NCI-H187 treated with DMSO at 0.1 percent for 48 hours (cell line): ENCODE results near the gene TSEN54.

Experiments
- DNase-seq: peaks from one replicate; lab custom pipeline; 2025; lab: John Stamatoyannopoulos, UW

Gene TSEN54

DNA sequence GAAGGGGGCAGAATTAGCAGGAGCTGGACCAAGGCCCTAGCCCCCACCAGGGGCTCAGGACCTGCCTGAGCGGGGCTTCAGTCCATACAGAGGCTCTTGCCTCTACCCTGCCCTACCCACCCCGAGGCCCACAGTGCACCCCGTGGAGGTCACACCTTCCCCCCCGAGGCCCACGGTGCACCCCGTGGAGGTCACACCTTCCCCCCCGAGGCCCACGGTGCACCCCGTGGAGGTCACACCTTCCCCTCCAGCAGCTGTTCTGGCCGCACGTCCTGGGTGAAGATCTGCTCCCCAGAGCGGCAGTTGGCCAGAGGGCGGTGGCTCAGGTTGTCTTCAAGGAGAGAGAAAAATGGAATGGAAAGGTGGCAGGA lies 12.4 kb upstream of the TSEN54 start:
- DNase-seq = no peak

DNA sequence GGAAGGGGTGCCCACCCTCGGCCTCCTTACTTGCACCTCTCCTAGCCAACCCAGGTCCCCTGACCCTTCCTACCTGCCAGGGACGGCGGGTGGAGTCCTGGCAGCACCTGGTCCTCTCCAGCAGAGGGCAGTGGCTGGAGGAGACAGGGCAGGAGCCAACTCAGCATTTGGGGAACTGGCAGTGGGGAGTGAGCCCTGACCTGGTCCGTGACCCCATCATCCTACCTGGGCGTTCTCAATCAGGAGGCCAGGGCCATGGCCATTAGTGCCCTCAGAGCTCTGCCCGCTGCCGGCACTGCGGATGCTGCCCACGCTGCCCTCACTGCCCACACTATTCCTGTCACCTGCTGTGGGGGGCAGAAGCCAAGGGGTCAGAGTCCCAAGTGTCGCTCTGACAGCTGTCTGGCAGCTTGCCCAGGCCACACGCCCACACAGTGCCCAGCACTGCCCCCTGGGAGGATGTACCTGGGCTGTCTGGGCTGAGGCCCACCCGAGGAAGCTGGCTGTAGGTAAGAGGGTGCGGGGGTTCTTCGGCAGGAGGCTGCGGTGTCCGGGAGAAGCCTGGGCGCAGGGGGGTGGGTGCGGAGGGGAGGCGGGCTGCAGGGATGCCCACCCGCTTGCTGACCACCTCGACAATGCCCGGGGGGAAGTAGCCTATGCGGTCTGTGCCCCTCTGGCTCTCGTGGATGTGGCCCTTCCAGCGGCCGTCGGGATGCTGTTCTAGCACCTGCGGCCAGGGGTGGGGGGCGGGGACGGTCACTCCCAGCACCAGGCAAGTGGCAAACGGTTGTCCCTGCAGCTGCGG lies 11.8 kb upstream of the TSEN54 start:
- DNase-seq = no peak

DNA sequence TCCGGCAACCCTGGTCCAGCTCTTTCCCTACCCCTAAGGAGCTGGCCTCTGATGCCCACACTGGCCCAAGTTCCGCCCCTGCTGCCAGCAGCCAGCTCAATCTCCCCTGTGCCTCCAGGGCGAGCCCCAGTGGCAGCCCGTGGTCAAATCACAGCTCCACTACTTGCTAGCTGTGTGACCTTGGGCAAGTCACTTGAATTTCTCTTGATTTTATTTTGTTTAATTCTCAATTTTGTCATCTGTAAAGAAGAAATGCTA lies 11.2 kb upstream of the TSEN54 start:
- DNase-seq = no peak

DNA sequence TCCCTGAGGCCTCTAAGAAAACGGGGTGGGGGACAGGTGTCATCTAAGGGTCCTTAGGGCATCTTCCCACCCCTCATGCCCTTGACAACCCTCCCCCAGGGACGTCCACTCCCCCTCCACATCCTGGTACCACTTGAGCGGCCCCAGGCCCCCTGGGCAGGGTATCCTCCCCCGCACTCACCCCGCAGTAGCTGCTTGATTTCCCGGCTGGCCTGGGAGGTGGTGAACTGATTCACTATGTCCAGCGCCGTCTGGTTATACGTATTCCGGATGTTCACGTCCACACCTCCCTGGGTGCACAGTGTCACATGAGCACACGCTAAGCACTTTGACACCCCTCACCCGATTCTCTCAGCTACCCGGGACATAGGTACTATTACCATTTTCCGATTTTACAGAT lies 10.7 kb upstream of the TSEN54 start:
- DNase-seq = no peak

DNA sequence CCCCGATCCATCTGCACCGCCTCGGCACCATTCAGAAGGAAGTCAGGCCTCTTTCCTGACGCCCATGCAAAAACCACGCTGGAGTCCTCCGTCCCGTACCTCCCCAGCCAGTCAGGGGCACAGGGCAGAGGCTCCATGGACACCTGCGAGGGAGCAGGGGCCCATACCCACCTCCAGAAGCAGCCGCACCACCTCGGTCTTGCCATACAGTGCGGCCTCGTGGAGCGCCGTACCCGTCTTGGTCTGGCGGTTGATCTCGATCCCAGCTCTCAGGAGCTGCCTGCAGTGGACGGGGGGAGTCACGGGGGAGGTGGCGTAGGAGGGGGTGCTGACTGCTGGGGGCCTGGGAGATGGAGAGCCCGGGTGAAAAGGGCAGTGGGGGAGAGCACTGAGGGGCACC lies 10.2 kb upstream of the TSEN54 start:
- no peak for DNase-seq

DNA sequence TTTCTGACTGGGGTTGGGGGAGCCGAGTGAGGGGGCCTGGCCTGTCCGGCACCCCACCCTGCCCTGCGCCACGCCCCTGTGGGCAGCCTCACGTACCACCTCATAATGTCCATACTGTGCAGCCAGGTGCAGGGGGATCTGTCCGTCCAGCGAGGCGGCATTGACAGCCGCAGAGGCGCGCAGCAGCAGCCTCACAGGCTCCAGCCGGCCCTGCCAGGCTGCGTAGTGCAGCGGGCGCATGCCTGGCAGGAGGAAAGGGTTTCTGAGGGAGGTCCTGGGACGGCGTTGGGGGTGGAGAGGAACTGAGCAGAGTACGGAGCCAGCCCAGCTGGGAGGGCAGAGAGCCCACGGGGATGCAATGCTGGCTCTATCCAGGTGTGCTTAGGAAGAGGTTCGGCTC lies 9.4 kb upstream of the TSEN54 start:
- DNase-seq = no peak

DNA sequence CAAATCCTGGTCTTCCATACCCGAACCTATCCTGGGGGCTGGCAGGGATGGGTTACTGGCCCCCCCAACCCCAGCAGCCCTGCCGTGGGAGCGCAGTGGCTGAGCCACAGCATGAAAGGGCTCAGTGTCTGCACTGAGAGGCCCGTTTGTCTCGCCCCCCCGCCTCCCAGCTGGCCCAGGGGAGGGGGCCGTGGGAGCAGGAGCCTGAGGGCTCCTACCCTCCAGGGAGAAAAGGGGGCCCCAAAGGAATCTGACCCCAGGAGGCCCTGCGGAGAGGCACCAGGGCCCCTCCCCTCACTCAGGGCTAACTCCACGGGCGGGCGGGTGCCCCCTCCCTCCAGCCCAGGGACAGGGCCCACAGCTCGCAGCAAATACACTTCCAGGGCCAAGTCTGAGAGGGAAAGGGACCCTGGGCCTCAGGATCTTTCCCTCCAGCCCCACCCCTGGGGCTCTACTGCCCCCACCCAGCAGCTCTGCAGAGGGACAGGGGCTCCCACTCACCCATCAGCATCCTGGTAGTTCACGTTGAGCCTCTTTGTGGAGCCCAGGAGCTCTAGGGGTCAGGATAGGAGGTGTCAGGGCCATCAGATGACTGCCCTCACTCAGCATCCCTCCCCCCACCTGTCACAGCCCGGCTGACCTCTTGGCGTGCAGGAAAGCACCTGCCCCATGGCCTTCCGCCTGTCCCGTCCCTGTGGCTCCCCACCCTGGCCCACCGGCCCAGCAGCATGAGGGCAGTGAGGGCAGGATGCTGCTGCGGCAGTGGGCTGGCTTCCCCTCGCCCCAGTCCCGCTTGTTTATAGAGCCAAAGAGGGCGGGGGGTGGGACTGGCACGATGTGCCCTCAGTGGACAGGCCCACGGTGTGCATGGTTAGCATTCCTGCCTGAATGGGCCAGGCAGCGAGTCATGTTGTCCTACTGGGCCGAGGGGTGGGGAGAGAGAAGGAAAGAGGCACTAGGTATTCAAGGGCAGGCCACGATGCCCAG lies 8.3 kb upstream of the TSEN54 start:
- no peak for DNase-seq

DNA sequence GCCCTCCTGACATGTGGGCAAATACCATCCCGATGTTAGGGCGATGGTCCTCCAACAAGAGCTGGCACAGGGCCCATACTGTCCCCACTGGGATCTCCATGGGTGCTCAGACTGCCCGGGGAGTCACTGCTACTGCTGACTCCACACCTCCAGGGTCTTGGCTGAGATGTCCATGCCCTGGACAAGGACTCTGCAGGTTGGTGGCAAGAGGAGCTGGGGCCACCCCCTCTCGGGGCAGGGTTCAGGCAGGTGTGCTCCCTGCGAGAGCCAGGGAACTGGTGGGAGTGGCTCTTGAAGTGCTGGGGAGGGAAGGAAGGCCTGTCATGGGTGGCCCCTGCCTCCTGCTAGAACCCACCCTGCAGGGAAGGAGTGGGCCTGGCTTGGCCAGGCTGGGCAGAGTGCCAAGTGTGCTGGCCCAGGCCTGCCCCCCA lies 7.4 kb upstream of the TSEN54 start:
- DNase-seq = no peak

DNA sequence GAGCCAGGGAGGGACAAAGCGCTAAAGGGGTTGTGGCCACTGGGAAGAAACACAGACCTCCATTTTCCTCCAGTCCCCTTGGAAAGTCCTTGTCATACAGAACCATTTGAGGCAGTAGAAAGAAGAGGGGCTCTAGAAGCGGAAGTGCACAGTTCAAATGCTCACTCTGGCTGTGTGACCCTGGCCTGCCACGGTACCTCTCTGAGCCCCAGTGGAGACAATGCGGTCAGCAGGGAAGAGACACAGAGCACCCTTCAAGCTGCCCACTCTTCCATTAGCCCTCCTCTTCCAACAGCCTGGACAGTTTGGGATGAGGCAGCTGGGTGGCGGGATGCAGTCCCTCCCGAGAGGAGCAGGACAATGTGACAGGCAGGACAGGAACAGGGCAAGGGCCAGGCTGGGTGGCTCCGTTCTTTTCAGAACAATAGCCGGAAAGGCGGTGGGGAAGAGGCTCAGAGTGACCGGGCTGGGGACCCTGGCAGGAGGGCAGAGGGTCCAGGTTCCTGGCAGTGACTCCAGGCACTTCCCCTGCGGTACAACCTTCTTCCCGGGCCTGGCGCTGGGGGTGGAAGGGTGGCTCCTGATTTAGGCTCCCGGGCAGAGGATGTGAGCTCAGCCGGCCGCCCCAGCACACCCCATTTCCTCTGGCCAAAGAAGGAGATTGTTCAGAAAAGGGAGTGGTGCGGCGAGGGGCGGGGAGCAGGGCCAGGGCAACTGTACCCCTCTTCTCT lies 6.6 kb upstream of the TSEN54 start:
- DNase-seq = no peak

DNA sequence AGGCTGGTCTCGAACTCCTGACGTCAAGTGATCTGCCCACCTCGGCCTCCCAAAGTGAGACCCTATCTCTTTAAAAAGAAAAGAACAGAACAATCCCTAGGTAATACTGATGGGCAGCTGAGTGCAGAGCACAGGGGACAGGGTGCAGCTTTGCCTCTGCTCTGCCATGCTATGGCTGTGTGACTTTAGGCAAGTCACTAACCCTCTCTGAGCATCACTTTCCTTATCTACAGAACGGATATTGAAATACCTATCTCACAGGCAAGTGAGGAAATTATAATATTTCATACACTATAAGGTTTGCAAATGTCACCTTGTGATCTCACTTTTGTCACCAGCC lies 5.1 kb upstream of the TSEN54 start:
- DNase-seq = no peak

DNA sequence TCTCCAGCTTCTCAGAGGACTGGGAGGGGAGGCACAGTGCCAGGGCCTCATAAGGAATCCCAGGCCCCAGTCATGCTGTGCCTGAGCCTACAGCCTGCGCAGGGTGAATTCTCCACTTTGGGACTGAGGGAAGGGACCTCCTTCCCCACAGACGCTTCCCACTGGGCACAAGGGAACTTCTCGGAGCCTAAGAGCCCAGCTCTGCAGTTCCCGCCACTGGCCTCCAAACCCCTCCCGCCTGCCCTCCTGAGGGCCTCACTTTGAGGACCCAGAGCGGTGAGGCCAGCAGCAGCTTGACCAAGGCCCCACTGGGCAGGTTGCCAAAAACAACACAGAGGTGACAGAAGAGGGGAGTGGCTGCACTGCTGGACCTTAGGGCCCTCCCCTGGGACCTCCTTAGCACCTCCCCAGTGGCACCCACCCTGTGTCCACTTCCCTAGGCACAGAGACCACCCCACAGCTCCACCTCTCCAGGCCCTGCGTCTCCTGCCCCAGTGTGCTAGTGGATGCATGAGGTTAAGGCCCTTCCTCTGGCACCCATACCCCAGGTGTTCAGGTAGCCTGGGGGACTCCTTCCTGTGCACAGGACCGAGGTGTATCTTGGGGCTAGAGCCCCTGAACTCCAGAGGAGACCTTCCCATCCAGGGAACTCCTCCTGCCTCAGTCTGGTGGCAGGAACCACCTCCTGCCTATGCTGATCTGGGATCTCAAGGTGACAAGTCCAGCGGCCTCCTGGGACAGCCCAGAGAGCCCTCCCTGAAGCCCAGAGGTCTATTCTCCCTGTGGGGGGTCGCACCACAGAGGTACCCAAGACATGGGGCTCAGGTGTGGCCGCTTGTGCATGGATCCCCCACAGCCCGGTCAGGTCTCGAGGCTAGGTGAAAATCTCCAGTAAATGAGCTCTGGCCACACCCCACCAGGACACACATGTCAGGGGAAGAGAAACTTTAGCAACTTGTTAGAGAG lies 4.4 kb upstream of the TSEN54 start:
- no peak for DNase-seq

DNA sequence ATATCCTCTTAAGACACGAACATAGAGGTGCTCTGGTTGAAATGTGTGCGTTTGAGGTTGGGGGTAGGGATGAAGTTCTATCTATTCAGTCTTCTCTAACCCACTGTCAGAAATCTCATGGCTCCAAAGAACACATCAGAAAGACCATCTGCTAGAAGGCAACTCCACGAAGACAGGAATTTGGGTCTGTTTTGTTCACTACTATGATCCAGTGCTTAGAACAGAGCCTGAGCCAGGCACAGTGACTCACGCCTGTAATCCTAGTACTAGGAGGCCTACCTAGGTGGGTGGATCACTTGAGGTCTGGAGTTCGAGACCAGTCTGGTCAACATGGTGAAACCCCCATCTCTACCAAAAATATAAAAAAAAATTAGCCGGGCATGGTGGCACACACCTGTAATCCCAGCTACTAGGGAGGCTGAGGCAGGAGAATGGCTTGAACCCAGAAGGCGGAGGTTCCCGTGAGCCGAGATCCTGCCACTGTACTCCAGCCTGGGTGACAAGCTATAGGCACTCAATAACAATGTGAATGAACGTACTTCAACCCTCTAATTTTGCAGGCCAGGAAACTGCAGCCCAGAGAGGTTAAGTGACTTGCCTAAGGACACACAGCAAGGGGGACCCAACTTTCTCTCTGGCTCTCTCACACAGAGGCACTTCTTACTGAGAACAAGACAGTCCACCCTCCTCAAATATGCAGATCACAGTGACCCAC lies 3.2 kb upstream of the TSEN54 start:
- no peak for DNase-seq

DNA sequence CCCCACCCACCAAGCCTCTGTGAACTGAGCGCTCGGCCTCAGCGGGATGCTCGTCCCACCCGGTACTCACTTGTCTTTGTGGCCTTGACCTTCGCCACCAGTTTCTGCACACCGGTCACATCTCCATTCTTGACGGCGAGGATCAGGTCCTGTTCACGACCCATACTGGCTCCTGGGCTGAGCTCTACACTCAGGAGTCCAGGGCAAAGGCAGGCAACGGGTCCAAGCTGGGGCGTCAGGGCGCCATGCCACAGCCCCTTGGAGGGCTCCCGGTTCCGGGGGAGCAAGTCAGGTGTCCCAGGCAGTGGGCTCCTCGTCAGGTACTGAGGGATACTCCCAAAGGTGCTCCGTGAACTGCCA lies 2.7 kb upstream of the TSEN54 start:
- no peak for DNase-seq

DNA sequence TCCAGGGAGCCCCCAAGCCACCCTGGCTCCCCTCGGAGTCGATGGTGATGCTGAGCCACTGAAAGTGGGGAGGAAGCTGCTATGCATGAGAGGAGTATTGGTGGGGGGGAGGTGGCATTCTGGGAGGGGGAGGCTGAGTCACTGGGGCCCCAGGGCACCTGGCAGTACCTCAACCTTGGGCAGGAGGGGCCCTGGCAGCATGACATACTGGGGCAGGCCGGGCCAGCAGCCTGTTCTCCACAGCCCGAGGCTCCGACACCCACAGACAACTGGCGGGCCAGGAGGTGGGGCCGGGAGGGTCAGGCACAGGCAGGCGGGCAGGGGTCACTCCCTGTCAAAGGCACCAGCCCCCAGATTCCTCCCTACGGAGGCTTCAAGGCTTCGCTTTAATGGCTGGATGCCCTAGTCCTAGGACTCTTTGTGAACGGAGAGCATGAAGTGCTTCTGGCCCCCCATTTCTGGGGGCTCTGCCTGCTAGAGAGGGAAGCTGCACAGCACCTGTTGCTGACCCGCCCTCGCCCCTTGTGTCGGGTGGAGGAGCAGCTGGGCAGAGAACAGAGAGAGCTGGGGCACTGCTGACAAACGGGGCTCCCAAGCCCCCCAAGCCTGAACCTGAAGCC lies 1.9 kb upstream of the TSEN54 start:
- no peak for DNase-seq

DNA sequence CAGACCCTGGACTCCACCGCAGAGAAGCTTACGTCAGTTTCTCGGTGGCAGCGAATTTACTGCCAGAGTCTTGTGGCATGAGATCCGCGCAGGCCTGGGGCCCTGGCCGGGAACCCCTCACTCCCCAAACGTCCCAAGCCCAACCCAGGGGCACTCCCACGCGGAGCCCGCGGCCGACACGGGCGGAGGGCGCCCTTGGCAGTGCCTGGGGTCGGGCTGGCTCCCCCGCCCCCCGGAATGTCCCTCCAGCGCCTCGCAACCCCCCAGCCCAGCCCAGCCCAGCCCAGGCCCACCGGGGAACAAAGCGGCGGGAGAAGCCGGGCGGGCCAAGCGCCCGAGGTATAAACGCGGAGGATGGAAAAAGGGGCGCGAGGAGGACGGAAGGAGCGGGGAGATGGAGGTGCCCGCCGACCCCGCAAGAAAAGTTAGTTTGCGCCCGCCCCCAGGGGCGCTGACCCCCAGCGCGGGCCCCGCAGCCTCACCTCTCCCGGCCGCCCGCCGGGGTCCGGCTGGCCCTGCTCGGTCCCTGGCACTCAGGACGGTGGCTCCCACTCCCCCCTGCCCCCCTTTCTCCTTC lies 1.3 kb upstream of the TSEN54 start:
- DNase-seq = no peak

DNA sequence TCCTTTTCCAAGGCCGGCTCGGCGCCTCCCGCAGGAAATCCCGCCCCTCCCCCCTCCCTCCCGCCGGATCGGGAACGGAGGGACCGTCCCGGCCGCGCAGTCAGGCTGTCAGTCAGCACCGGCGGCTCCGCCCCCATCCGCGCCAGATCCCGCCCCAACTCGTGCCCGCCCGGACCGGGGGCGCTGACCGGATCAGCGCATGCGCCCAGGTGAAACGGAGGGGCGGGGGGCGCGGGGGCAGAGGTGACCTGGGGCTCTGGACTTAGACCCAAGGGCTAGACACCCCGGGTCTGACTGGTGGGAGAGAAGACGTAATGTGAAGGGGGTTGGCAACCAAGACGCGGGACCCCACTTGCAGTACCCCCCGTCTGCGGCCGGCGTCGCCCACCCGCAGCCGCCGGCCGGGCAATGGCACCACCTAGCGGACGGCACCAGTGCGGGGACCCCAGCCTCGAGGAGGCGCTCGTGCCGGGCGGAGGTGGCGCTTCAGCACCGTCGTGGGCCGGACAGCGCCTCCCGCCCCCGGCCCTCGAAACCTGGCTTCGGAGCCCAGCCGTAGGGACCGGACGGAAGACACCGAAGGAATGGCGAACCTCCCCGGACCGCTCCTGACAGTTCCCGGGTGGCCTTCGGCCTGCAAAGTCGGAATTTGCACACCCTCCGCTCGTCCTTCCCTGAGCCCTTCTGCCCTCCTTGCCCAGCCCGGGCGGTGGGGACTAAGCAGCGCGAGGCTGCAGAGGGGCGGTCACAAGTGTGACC lies 653 bp upstream of the TSEN54 start, which contains the start of gene CASKIN2:
Gene CASKIN2, minus strand, starts transcription at position 42 of the 759 bp plus-strand sequence. CDS start 1,733 bp downstream, outside the sequence.
- peak; percentile 62 for DNase-seq

DNA sequence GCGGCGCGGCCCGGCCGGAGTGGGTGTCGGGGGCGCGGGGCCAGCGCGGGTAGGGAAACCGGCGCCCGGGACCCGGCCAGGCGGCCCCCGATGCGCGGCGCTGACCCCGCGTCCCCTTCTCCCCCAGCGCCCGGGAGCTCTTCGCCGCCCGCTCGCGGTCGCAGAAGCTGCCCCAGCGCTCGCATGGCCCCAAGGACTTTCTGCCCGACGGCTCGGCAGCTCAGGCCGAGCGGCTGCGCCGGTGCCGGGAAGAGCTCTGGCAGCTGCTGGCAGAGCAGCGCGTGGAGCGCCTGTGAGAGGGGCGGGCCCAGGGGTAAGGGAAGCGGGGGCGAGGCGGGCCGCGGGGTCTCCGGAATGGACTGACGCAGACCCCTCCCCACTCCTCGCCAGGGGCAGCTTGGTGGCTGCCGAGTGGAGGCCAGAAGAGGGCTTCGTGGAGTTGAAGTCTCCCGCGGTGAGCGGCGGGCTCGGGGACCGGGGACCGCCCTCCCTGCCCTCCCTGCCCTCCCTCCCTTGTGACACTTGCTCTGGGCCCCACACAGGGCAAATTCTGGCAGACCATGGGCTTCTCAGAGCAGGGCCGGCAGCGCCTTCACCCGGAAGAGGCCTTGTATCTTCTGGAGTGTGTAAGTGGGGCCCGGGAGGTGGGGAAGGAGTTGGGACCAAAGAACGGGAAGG lies 430 bp downstream of the TSEN54 start:
- no peak for DNase-seq

DNA sequence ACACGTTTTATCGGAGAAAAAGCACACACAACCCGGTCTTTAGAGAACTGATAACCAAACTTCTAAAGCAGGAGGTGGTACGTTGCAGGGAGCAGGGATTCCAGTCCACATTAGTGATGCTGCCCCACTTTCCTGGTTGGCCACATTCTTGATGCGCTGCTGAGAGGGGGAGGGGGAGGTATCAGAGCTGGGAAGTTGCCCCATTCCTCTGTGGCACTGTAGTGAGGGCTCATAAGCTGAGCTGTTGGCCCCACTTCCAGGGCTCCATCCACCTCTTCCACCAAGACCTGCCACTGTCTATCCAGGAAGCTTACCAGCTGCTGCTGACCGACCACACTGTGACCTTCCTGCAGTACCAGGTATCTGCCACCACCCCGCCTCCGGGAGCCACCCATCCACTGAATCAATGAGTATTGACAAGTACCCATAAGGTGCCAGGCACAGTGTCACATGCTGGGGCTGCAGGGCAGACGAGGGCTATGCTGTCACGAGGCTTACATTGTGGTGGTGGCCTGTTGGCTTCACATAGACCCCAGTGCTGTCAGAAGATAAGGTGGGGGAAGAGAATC lies 1.1 kb downstream of the TSEN54 start:
- DNase-seq = no peak
